Activated CD4-positive, alpha-beta T cell treated with anti-CD3 and anti-CD28 coated beads, Interleukin-2, amount 50 U/mL, for 4 hours (primary cell): Measurements from ENCODE around the gene PSD2.

Source experiments
- DNase-seq, 2 experiments: peaks; one replicate each; pipeline ENCODE4 v3.0.0-alpha.2; 2020

The PSD2 gene

DNA sequence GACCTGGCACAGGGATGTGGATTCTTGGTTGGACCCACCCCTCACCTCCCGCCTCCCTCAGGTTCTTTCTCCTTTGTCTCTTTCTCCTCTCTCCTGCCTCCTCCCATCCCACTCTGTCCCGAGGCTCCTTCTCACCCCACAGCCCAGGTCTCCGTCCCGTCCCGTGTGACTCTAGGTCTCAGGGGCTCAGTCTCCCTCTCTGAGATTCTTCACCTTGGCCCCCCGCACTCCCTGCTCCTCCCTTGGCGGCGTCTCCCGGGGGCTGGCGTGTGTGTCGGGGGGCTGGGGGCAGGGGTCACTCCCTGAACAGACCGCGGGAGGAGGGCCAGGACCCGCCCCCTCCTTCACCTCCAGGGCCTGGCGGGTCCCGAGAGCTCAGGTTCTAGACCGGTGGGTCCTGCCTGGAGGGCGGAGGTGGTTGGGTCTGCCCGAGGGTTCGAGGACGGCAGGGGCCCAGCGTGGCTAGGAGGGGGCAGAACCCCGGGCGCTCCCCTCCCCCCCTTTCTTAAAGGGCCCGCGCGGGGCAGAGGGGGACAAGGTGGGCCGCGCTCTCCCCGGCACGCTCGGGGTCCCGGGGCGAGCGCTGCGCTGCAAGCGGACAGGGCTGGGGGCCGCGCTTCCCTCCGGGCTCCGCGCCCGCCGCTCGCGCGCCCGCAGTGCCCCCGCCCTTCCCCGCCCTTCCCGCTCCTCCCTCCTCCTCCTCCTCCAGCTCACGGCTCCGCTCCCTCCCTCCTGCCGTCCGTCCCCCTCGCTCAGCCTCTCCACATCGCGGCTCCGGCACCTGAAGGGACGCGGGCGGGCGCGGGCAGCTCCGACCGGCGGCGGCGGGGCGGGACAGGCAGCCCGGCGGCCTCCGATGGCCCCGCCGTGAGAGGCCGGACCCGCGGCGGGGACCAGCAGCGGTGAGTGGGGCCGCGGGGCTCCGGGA lies at the start of gene PSD2:
Gene PSD2 (plus strand): TSS at position 735 of the 928 bp plus-strand sequence. CDS start 13,633 bp downstream, outside the sequence.
- DNase-seq: peak in 1 of 2 experiments; percentile 21

DNA sequence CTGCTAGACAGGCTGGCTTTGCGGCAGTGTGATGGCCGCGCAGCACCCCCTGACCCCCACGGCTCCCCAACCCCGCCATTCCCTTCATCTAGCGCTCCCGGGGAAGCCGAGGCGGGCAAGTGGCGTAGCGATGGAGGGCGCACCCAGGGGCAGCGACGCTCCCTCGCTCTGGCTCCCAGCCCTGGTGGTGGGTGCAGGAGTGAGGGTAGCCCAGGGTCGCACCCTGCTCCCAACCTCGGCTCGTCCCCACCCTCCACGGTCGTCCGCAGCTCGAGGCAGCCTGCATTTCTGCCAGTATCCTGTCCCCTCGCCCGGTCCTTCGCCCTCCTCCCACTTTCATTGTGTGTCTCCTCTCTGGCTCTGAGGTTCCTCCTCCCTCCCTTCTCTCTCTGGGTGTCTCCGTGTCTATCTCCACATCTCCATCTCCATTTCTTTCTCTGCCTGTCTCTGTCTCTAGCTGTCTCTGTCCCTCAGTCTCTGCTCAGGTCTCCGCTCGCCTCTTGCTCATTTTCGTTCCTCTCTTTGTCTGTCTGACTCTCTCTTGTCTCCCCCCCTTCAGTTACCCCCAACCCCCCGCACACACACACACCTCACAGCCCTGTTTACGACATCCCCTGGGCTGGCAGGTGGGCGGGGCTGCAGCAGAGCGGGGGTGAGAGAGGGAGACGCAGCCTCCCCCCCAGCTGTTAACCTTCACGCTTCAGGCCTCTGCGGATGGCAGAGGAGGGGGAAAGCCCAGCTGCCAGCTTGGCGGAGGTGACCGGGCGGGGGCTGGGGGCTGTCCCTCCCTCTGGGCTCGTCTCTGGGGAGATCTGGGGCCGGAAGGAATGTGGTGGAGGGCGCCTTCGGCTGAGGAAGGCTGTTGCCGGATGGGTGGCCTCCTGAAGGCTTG lies 48.7 kb upstream of the PSD2 start:
- DNase-seq: peak; percentile 77 to 80

DNA sequence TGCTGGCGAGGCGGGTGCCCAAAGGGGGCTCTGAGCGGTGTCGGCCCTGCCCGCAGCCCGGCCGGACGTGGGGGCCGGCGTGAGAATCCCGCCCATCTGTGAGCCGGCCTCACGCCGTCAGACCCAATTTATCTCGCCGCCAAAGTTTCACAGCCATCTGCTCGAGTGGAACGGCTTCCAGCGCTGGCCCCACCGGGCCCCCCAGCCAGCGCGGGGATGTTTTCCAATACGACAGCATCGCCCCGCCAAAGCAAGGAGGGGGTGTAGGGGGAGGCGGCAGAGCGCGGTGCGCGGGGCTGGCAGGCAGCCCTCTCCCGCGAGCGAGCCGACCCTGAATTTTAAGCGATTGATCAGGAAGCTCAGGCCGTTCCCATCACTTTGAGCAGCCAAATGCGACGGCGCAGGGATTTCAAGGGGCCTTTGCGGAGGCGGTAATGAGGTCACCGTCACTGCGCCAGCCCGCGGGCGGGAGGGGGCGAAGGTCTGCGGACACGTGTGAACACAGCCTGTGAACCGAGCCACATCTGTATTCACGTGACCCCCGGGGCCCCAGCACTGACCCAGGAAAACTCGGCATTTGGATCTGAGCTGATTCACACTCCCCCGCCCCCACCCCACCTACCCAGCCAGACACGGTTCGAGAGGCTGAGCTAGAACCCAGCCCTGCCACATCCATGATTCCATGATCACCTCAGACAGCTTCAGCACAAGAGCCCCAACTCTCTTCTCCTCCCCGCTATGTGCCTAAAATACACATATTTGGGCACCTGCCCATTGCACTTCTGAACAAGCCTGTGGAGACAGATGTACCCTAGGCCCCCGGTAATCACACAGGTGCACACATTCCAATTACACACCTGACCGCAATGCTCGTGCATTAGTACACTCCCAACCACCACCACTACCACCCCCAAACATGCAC lies 47.8 kb upstream of the PSD2 start:
- DNase-seq: peak; percentile 47 to 49

DNA sequence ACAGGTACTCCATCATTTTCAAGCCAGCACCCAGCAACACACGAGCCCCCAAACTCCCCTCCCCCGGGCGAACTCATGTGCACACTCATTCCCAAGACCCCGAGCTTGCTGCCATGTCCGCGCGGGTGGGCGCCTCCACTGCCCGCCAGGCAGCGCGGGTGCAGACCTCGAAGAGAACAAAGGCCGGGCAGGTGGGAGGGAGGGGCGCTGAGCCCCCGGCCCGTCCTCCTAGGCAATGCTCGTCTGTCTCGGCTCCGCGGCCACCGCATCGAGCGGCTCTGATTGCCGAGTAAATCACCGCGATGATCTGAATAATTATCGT lies 47.1 kb upstream of the PSD2 start:
- DNase-seq: no peak

DNA sequence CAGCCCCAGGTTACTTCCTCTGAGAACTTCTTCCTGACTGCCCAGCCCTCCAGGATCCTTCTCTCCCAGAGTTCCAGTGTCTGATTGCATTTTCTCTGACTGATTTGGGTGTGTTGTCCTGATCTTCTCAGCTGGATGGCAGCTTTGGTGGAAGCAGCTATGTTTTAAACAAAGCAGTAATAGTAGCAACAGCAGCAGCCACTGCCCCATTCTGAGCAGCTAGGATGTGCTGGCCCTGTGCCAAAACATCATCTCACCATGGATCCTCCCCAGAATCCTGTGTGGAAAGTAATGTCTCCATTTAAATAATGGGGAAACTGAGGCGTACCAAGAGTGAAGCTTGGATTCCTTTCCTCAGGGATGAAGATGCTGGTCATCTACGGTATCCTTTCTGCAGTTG lies 46.4 kb upstream of the PSD2 start:
- no peak for DNase-seq

DNA sequence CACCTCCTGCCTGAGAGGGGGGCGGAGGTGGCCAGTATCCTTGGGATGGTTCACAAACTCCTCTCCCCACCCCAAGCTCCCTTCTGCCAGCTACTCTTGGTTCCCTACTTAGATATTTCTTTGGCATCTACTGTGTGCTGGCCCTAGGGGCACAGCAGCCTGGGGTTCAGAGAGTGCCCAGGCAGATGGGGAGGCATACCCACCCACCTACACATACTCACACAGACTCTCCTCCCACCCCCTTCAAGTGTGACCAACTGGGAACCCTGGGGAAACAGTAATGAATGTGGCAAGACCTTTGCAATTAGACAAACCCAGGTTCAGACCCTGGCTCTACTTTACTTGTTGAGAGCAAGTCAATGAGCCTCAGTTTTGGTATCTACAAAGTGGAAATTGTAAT lies 44.4 kb upstream of the PSD2 start:
- DNase-seq: no peak

DNA sequence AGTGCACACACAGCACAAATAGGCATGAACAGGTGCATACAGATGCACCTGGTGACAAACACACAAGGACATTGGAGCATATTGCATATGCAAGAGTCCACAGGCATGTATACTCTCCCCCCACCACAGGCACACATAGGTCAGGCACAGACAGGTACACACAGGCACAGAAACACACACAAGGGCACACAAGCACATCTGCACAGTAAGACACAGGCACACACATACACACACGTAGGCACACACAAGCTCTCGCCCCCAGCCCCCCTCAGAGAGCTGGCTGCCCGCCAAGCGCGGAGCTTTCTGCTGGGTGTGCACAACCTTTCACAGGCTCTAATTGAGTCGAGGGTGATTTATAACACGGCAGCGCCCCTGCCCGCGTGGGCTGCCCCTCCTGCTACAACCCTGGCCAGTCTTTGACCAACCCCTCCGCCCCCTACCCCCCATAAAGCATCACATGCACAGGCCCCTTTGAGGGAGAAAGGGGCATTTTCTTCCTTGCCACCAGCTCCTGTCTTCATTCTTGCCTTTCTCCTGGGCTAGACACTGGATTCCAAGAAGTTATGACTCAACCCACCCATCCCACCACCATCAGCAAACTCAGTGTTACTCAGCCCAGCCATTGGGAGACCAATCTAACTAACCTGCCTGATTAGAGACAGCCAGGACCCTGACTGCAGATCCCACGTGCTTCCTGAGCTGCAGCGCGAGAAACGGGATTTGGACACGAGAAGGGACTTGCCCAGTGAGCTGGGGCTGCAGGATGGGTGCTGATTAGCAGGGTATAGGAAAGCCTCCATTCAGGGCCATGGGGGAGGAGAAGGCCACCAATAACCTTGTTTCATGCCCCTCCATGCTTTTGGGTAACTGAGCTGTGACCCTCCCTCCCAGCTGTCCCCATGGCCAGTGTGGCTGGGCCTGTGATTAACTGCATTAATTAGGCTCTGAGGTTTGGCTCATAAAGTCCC lies 42.8 kb upstream of the PSD2 start:
- no peak for DNase-seq

DNA sequence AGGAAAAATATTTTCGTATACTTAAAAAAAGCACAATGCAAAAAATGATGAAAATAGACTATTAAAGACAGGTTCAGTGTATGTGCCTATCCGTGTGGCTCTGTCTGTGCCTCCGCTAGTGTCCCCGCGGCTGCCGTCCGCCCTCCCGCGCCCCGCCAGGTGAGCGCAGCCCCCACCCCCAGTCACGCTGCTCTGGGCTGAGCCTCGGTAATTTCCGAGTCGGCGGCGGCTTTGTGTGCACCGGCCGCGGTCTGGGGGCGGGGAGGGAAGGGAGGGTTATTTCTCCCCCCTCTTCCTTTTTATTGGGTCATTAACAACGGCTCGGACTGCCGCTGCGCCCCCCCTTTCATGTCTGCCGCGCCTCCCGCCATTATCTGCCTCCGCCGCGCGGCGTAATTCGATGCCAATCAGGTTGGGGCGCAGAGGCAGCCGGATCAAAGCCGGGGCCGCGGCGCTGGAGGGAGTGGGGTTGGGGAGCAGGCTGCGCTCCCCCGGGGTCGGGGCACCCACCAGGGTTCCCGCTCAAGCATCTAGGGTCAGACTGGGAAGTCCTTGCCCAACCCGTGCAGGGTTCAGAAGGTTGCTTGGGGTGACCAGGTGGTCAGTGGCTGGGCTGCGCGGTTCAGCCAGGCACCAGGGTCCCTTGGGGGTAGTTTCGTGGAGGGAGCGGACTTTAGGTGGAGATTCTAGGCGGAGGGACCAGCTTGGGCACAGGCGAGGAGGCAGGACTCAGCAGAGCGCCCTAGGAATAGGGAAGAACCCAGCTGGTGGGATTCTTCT lies 39.5 kb upstream of the PSD2 start:
- no peak for DNase-seq

DNA sequence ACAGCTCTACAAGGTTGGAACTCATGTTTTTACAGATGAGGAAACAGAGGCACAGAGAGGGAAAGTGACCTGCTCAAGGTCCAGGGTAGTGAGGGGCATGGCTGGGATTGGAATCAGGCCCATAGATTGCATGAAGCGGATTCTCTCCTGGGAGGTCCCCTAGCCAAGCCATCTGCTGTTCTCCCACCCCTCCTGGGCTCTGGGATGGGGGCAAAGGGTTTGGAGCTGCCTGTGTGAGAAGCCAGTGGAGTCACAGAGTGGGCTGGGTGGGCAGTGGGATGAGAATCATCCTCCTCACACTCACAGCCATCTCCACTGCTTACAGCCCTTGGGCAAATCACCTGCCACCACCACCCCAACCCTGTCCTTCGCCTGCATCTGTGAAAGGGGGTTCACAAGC lies 38.6 kb upstream of the PSD2 start:
- DNase-seq: no peak

DNA sequence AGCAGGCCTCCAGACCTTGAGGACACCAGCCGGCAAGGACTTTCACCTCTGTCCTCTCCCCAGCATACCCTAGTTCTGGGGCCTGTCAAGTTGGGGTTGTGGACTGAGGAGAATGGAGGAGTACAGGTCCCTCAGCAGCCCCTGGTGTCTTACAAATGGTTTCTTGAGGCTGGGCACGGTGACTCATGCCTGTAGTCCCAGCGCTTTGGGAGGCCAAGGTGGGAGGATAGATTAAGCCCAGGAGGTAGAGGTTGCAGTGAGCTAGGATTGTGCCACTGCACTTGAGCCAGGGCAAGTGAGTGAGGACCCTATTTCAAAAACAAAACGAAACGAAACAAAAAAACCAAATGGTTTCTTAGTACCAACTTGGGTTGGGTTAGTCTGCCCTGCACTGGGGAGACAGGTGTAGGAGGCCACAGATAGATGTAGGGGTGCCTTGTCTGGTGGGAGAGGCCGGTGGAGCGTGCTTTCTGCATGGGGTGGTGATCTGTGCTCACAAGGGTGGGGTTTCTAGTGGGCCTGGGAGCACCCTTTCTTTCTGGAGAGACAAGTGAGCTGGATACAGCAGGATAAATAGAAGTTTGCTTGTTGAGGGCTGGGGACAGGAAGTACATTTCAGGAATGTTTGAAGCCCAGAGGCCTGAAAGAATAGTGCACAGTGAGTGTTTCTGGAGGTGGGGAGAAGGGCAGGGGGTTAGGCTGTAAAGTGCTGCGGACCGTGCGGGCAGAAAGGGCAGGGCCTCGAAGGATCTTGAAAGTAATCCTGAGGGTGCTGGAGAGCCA lies 37.7 kb upstream of the PSD2 start:
- DNase-seq: no peak

DNA sequence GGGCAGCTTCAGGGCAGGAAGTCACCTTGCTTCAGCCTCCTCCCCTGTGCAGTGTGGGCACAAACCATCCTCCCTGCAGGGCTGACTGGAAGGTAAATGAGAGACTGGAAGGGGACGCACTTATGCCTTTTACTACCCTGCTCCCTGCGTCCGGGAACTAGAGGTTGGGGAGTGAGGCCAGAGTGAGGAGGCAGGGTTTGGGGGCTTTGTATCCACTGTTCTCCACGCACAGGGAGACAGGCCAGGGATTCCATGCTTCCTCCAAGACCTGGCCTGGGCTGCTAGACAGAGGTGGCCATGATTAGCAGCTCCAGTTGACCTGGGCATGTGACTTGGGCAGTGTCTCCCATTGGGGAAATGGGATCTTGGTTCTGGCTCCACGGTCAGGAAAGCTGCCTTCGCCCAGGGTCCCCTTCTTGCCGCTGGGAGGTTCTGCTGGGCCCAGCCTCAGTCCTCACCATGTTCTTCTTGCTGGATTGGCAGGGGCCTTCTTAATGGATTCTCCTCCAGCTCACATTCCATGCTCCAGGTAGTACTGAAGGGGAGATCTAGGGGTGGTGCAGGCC lies 37.0 kb upstream of the PSD2 start:
- no peak for DNase-seq

DNA sequence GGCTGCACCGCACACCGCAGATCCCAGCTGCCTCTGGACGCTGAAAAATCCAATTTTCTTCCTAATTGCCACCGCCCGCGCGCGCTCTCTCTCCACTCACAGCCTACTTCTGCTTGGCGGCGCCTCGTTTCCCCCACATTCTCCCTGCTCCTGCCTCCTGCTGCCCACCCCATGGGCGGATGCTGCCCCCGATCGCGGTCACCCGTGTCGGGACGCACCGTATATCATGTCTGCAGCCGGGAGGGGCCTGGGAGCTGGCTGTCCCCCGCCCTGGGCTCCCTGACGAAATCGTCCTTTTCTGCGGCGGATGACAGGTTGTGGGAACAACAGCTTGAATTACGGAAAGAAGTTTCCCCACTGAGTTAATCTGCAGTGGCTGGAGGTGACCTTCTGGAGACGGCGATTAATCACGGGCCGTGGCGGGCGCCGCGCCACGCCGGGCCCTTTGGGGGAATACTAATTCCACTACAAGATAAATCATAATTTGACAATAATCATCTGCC lies 36.3 kb upstream of the PSD2 start:
- no peak for DNase-seq

DNA sequence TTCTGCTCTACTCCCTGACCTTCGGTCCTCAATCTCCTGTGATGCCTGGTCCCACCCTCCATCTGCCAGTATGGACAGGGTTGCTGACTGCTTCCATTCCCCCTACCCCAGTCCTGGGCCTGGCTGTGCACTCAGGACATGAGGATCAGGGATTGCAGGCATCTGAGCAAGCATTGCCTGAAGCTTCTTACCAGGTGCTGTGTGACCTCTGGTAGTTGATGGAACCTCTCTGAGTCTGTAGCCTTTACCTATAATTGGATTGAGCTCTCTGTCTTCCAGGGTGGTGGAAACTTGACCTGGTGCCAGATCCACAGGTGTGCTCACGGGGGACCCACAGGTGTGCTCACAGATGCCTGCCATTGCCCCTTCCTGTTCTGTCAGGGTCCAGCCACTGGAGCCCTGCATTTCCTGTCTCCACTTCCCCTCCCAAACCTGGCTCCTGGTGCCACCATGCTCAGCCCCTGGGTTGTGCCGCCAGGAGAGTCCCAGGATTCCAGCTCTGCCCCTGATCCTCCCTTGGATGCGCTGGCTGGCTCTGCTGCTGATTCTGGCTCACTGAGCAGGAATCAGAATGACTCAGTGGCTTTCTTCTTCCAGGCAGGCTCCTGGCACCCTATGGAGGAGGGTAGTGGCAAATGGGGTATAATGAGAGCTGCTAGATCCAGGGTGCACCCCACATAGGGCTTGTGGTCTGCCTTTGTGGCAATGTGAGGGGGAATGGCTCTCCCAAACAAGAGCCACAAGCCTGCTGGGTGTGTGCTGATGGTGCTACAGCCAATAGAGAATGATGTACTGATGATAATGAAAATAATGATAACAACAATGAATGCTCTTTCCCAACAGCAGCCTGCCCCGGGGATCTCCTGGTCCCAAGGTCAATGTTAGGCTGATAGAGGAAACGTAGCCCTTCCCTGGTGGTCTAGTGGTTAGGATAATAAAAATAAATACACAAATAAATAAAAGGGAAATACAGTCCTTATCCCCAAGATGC lies 35.2 kb upstream of the PSD2 start:
- no peak for DNase-seq

DNA sequence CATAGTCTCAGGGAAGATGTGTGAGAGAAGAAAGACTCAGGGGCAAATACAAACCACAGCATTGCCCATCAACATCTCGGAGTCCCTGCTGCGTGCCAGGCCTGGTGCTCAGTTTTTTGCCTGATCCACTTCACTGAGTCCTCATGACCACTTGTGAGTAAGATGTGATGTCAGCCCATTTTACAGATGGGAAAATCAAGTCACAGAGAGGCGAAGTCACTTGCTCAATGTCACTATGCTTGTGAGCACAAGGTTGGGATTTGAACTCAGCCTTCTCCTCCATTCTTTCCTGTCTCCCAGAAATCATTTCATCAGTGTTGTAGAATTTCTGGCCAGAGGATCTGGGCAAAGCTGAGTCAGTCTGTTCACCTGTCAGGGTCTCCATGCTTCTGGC lies 34.6 kb upstream of the PSD2 start:
- no peak for DNase-seq

DNA sequence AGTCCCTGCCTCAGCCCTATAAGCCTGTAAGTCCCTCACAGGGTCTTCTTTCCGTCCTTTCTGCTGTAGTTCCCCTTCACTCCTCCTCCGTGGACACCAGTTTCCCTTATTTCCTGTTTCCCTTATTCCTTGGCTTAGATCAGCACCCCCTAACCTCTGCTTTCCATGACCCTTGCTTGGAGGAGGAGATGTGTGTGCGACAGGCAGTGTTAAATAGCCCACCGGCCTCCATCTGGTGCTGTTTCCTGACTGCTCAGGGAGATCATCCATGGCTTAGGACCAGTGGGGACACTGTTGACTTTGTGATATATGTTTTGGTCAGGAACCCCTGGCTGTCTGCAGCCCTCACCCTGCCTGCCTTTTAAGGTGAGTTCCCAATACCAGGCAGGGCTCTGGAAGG lies 34.1 kb upstream of the PSD2 start:
- no peak for DNase-seq

DNA sequence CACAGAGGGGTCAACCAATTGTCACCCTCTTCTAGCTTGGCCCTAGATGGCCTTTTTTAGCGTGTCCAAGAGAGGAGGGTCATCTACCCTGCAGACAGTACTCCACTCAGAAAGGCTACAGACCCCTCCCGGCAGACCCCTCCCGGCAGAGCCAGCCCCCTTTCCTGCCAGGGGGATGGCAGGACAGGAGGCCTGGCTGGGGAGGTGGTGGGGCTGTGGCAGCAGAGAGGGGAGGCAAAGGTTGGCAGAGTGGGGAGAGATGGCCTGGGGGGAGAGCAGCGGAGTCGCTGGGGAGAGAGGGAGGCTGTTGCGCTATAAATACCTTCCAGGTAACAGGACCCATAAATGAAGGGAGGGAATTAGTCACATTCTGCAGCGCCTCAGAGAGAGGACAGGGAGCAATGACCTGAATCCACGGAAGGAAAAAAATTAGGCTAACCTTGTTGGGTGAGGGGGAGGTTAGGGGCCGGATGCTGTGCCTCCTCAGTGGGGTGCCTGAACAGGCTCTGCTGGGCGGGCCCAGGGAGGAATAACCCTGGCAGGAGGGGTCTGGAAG lies 32.9 kb upstream of the PSD2 start:
- no peak for DNase-seq

DNA sequence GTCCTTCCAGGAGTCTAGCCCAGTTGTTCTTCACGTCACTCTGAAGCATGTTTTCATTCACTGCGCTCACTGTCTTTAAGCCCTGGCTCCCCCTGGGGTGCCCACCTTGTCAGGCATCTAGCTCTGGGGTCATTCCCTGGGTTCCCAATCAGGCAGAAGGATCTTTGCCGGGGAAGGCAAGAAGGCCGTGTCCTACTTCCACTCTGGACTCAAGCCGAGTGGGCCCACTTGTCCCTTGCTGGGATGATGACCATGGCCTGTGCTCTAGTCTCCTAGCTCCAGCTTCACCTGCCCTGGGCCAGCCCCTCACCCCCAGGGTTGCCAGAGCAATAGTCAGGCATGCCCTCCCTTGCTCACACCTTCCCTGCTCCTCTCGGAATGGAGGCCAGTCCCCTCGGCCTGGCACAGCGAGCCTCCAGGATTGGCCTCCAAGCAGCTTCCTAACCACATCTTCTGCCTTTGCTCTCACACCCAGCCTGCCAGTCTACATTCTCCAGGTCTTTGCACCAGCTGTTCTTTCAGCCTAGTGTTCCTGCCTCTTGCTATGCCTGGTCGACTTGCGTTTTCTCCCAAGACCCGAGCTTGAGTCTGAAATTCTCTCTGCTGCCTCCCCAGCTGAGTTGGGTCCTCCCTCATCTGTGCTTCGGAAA lies 32.2 kb upstream of the PSD2 start:
- DNase-seq: no peak
